Peyer's patch (tissue), 4 donors: Measurements from ENCODE around the gene GLRX5. TPM values are rescaled to one million over a fixed set of nuclear protein-coding genes. Genes with fewer than 3 reads are reported as not detected.

Experiments used
- DNase-seq, 3 donors: peaks; one replicate each; pipeline ENCODE4 v3.0.0-alpha.2; 2017 to 2019
- H3K27ac ChIP-seq, 4 donors: fragments of 200-600 bp; sonication (generic); one replicate each; pipeline ENCODE4 v1.5.1; 2016 to 2019
- H3K27me3 ChIP-seq, 2 donors: fragments of 200-600 bp; sonication (generic); one replicate each; pipeline ENCODE4 v1.5.1; 2019
- H3K36me3 ChIP-seq, 3 donors: fragments of 200-600 bp; sonication (generic); one replicate each; pipeline ENCODE4 v1.5.1; 2016 to 2019
- H3K4me1 ChIP-seq, 4 donors: fragments of 200-600 bp; sonication (generic); one replicate each; pipeline ENCODE4 v1.5.1; 2016 to 2019
- H3K4me3 ChIP-seq, 4 donors: fragments of 200-600 bp; sonication (generic); 1 replicate in 3 of 4; 2 replicates in 1 of 4; pipeline ENCODE4 v1.5.1; 2016 to 2019; ENCODE audit warnings: mild to moderate bottlenecking in 1 of 4
- H3K9me3 ChIP-seq, 4 donors: fragments of 200-600 bp; sonication (generic); one replicate each; pipeline ENCODE4 v1.5.1; 2016 to 2019; ENCODE audit warnings: mild to moderate bottlenecking in 1 of 4
- POLR2A ChIP-seq, 2 donors: fragments of 450-650 bp; IDR thresholded peaks; one replicate each; pipeline ENCODE4 v1.5.1; 2017; ENCODE audit warnings: antibody characterized with exemption in 2 of 2, mild to moderate bottlenecking in 2 of 2, moderate library complexity in 2 of 2
- total RNA-seq, 4 donors: library from RNA; depleted of rRNA; stranded (reverse); fragments of >200 nt; gene quantifications; one replicate each; pipeline ENCODE4 v1.1.0, GENCODE V29; 2016
- TF ChIP-seq, protein P1 (sequence below), 6 experiments: fragments of 450-650 bp in 4 of 6; fragments of 200-600 bp in 2 of 6; sonication (generic) in 1 of 6; IDR thresholded peaks; one replicate each; pipeline ENCODE4 v1.5.1; 2017 to 2019; ENCODE audit warnings: antibody characterized with exemption in 6 of 6, mild to moderate bottlenecking in 3 of 6, moderate library complexity in 1 of 6

GLRX5 gene
- total RNA-seq, 4 donors from 2014 or later, result 24.8 to 42.7 (median 29.5) TPM

DNA sequence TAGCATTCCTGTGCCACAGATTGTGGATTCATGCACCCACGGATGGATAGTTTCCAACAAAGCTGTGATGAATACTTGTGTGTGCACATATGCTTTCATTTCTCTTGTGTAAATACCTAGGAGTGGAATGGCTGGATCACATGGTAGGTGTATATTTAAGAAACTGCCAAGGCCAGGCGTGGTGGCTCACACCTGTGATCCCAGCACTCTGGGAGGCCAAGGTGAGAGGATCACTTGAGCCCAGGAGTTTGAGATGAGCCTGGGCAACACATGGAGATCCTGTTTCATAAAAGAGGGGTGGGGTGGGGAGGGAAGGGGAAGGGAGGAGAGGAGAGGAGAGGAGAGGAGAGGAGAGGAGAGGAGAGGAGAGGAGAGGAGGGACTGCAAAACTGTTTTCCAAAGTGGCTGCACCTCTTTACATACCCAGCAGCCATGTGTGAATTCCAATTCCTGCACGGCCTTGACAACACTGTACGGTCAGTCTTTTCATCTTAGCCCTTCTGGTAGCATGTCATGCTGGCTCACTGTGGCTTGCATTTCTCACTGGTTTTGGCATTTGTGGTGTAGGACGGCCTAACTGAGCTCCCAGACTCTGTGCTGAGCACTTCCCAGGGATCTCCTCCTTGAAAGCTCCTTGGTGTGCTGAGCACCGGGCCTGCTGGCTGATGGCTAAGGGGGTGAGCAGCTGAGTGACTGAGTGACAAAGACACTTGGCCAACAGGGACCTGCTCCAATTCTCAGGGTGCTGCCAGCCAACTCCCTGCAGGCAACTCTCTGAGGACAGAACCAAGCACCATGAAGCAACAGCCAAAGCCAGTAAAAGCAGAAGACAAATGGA is 46.3 kb upstream of the GLRX5 start:
- Histone ChIP-seq H3K4me3 (no peak overlapping the region), H3K36me3 (no peaks in the 10 kb centered on the region), H3K4me1 (peaks cover 8 to 48% (median 14%) of the 10 kb centered on the region in 4 donors), H3K9me3 (no peaks in the 10 kb centered on the region), H3K27me3 (no peaks in the 10 kb centered on the region), H3K27ac (peak overlapping the region in 2 of 4 donors; percentile 39 to 42)
- TF ChIP-seq, protein P1, sequence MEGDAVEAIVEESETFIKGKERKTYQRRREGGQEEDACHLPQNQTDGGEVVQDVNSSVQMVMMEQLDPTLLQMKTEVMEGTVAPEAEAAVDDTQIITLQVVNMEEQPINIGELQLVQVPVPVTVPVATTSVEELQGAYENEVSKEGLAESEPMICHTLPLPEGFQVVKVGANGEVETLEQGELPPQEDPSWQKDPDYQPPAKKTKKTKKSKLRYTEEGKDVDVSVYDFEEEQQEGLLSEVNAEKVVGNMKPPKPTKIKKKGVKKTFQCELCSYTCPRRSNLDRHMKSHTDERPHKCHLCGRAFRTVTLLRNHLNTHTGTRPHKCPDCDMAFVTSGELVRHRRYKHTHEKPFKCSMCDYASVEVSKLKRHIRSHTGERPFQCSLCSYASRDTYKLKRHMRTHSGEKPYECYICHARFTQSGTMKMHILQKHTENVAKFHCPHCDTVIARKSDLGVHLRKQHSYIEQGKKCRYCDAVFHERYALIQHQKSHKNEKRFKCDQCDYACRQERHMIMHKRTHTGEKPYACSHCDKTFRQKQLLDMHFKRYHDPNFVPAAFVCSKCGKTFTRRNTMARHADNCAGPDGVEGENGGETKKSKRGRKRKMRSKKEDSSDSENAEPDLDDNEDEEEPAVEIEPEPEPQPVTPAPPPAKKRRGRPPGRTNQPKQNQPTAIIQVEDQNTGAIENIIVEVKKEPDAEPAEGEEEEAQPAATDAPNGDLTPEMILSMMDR (IDR thresholded peaks at IDR 0.05), result no peak
- TF ChIP-seq POLR2A (IDR thresholded peaks at IDR 0.05), result no peak
- peak in 1 of 3 donors; percentile 44 for DNase-seq

DNA sequence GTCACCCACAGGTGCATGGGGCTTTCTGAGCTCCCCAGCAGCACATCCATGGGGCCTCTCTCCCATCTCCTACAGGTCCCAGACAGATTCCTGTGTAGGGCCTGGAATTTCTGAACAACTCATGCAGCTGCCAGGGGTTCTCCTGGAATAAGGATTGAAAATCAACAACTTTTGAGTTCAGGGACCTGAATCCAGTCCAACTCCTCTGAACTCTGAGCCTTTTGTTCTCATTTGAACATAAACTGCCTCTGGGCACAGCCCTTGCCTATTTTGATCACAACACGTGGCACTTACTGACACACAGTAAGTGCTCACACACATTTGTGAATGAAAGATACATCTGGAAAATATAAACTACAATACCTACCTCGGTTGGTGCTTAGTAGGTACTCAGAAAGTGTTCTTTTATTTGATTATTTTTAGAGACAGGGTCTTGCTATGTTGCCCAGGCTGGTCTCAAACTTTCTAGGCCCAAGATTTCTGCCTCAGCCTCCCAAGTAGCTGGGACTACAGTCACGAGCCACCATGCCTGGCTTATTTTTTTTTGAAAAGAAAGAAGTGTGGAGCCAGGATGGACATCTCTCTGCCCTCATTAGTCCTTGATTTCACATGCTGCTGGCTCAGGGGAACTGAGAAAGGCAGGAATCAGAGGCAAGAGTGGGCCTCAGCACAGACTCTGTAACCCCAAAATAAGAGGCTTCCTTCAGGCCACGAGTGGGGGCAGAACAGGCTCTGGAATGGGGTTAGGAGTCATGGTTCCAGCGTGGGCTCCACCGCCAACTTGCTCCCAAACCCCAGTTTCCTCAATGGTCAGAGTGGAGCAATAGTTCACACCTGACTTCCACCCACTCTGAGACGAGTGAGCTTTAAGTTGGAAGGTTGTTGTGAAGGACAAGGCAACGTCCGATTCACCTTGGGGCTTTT is 45.4 kb upstream of the GLRX5 start:
- Histone ChIP-seq H3K27me3 (no peaks in the 10 kb centered on the region), H3K36me3 (no peaks in the 10 kb centered on the region), H3K9me3 (no peaks in the 10 kb centered on the region), H3K4me1 (peaks cover 4 to 42% (median 15%) of the 10 kb centered on the region in 4 donors), H3K4me3 (no peak overlapping the region), H3K27ac (peak overlapping the region; percentile 7 to 42 (median 40))
- TF ChIP-seq POLR2A (IDR thresholded peaks at IDR 0.05), result no peak
- peak in 1 of 3 donors; percentile 21 for DNase-seq

DNA sequence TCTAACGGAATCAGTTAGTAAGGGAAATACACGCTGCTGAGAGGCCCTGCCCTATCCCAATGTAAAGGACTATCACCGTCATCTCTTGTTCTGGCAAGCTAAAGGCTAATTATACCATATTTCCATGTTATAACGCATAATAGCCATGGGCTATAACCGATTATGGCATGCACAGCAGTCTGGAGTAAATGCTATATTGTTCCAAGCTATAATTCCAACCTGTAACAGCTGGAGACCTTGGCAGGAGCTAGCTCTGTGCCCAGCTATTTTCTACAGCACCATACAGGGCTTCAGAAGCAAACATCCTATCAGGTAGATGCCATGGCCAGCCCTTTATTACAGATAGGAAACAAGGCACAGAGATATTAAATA is 44.7 kb upstream of the GLRX5 start:
- Histone ChIP-seq H3K4me3 (no peak overlapping the region), H3K4me1 (peaks cover 4 to 36% (median 18%) of the 10 kb centered on the region in 4 donors), H3K27ac (peak overlapping the region in 3 of 4 donors; percentile 7 to 40 (median 11)), H3K27me3 (no peaks in the 10 kb centered on the region), H3K9me3 (no peaks in the 10 kb centered on the region), H3K36me3 (no peaks in the 10 kb centered on the region)
- DNase-seq, result no peak
- TF ChIP-seq, protein P1 (IDR thresholded peaks at IDR 0.05), result no peak
- no peak for TF ChIP-seq POLR2A (IDR thresholded peaks at IDR 0.05)

GRCh38 chr14:95490727-95491451 is 44.0 kb upstream of the GLRX5 start:
- Histone ChIP-seq H3K4me3 (no peak overlapping the region), H3K27ac (peak overlapping the region in 3 of 4 donors; percentile 2 to 65 (median 7)), H3K4me1 (peaks cover 7 to 38% (median 22%) of the 10 kb centered on the region in 4 donors), H3K36me3 (no peaks in the 10 kb centered on the region), H3K27me3 (no peaks in the 10 kb centered on the region), H3K9me3 (no peaks in the 10 kb centered on the region)
- peak in 2 of 3 donors; percentile 68 to 86 for DNase-seq
- TF ChIP-seq POLR2A (IDR thresholded peaks at IDR 0.05), result no peak
- TF ChIP-seq, protein P1 (IDR thresholded peaks at IDR 0.05), result peak in 2 of 6 experiments; percentile 2 to 13

DNA sequence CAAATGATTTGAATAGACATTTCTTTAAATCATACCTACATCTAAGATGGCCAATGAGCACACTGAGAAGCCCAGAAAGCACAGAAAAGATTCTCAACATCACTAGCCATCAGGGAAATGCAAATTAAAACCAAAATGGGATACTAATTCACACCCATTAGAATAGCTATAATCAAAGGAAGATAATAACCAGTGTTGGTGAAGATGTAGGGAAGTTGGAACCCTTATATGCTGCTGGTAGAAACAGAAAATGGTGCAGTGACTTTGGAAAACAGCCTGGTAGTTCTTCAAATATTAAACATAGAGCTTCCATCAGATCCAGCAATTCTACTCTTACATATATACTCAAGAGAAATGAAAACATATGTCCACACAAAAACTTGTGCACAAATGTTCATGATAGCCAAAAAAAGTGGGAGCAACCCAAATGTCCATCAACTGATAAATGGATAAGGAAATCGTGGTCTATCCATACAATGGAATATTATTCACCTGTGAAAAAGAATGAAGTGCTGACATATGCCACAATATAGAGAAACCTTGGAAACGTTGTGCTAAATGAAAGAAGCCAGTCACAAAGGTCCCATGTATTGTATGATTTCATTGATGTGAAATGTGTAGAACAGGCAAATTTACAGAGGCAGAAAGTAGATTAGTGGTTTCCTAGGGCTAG is 42.8 kb upstream of the GLRX5 start:
- Histone ChIP-seq H3K9me3 (no peaks in the 10 kb centered on the region), H3K27ac (no peak overlapping the region), H3K27me3 (no peaks in the 10 kb centered on the region), H3K36me3 (no peaks in the 10 kb centered on the region), H3K4me3 (no peak overlapping the region), H3K4me1 (peaks cover 7 to 49% (median 30%) of the 10 kb centered on the region in 4 donors)
- TF ChIP-seq, protein P1 (IDR thresholded peaks at IDR 0.05), result no peak
- no peak for TF ChIP-seq POLR2A (IDR thresholded peaks at IDR 0.05)
- no peak for DNase-seq
